GM11168 (cell line): ENCODE data around the gene TENM4.
"Not testable (repeated sequence)": the region's sequence is repeated elsewhere in the genome, so short reads cannot be mapped to it uniquely, and the experiment has no call there.

Source experiments
- in situ Hi-C: fragments of 300-500 bp; cut with MboI; formaldehyde crosslinking; loops from one replicate; pipeline ENCODE4 v1.12.0; 2022; ENCODE audit warnings: low sequenced_read_pairs; ENCODE audit not compliant: unreplicated experiment

The TENM4 gene

GRCh38 chr11:79227308-79227707, 213.5 kb downstream of the TENM4 start:
- in situ Hi-C loops, result no loop called here

GRCh38 chr11:79226126-79226525, 214.7 kb downstream of the TENM4 start:
- in situ Hi-C loops, result no loop called here

GRCh38 chr11:79222163-79222562, 218.7 kb downstream of the TENM4 start:
- in situ Hi-C loops, result not testable (repeated sequence)

DNA sequence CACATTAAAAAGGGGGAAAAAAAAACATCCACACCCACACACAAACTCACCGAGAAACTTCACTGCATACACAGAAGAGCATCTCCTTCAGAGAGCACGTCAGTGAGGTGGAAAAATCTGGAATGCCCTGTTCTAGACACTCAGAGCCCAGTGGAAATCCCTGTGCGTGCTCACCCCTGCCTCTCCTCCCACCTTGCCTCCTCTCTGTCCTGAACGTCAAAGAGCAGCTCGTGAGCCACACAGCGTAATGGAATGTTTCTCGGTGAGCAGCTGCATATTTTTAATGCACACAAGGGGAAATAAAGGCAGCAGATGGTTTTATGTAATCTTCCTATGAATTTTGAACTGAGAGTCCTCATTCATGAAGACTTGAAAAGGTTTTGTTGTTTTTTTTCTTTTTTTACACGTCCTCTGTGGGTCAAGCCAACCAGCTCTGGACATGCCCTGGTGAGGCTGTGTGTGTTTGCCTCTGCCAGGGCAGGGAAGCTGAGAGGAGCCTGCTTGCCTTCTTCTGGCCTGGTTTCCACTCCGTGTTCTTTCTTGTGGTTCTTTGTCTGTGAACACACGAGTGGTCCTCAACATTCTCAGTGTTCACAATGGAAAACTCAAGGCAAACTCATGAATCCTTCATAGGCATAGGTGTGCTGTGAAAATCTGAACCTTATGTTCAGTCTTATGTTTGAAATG, 219.2 kb downstream of the TENM4 start:
- in situ Hi-C loops, result no loop called here

GRCh38 chr11:79220171-79220570, 220.7 kb downstream of the TENM4 start:
- in situ Hi-C loops, result no loop called here

DNA sequence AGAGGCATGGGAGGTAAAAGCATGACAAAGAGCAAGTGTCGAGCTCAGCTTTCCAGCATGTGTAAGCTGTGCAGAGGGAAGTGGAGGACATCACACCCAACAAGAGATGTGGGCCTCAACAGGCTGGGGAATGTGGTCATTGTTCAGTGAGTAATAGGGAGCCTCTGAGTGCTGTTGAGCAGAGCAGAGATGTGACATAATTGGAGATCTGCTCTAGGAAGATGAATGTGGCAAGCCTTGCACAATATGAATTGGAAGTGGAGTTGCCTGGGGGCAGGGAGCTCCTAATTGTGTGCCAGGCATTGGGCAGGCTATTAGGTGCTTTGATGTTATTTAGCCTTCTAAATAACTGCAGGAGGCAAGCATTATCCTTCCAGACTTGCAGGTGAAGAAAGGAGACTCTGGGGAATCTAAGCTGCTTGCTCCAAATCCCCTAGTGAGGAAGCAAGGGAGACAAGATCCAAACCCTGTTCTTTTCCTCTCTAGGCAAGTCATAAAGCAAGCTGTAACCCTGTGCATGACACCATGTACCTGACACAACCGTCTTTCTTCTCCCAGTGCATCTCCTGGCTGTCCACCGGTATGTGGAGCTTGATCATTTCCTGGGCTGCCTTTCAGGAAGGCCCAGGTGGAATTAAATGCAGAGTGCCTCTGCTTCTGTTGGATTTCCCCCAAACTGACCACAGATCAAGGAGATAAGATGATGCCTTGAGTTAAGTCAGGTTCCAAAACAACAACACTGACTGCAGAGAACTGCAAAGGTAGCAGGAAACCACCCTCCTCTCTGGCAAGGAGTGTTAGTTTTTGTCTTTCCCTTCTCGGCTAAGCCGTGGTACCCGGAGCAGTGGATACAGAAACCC, 221.4 kb downstream of the TENM4 start:
- in situ Hi-C loops, result no loop called here

DNA sequence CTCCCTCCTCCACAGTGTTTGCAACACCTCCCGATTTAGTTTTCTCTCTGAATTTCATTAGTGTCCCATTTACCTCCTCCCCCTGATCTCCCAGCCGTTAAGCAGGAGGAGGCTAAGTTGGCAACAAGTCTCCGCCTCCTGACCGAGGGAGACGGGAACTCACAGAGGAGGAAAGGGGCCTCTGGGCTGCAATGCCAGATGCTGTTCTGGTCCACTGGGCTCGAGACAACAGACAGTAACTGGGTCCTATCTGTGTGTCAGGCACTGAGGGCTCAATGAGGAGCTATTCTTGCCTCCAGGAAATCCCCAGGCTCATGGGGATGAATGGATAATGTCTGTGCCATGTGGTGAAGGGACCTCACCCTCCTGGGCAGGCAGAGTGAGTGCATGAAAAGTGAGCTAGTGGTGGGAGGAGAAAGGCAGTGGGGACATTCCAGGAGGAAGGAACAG, 228.1 kb downstream of the TENM4 start:
- in situ Hi-C loops, result no loop called here

GRCh38 chr11:79209540-79210266, 231.1 kb downstream of the TENM4 start:
- in situ Hi-C loops, result no loop called here

DNA sequence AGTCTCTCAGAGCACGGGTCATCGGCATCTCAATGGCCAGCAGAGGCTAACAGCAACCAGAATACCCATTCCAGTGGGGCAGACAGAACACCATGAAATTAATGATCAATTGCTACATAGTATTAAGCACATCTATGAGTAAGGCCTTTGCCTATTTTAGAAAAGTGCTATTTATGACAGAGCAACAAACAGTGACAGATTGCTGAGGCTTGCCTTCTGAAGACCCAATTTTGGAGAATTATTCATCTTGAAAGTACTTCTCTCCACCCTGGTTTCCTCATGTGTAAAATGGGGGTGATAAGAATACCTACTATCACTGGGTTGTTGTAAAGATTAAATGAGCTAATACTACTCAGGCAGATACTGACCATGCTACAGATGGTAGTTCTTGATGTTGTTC, 232.7 kb downstream of the TENM4 start:
- in situ Hi-C loops, result no loop called here

DNA sequence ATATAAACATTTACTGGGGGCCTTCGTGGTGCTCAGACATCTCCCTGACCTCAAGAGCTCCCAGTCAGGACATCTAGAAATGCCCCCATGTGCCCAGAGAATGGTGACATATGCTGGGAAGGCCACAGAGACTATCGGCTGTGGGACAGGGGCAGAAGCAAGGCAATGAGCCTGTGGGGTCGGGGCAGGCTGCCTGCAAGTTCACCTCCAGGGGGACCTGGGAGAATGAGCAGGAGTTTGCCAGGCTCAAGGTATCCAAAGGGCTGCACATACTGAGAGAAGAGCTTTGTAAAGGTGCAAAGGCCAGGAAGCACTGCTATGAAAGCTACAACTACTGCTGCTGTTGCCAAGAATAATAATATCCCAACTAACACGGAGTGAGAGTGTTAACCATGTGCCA, 233.9 kb downstream of the TENM4 start:
- in situ Hi-C loops, result no loop called here

DNA sequence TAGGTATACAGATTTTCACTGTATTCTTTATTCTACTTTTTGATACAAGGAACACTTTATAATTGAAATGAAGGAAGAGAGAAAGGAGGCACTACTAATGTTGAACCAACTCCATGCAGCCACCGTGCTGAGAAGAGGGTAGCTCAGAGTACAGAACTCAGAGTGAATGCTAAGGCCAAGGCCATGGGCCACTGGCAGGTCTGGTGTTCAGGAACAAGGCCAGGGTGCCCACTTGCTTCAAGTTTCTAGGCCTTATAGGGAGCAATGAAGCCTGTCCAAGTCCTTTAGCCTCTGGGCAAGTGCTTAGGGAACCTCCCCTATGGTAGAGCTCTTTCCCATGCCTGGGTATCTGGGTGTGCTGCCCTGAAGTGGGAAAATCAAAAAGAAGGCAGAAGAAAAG, 235.0 kb downstream of the TENM4 start:
- in situ Hi-C loops, result no loop called here

DNA sequence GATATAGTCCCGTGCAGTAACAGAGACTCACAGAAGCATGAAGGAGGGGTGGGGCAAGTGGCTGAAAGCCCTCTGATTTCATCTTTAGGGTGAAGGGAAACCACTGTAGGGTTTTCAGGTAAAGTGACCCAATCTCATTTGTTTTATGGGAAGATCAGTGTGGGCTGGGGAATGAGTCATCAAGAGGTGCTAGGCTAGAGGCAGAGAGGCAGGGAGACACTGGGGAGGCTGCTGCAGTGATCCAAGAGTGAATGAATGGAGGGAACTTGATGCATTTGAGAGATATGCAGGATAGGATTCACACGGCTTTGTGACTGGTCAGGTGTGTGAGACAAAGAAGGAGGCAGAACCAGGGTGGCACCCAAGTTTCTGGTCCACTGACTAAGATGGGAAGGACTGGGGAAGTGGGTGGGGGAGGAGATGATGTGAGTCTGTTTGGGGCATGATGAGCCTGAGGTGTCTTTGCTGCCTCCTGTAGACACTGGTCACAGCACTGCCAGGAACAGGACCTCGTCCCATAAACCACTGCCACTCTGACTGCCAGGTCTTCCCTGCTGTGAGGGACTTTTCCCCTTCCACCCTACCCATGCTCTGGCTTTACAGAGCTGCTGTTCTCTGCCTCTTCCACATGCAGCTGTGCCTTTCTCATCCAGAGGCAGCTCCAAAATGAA, 239.0 kb downstream of the TENM4 start:
- in situ Hi-C loops, result no loop called here

GRCh38 chr11:79200398-79201070, 240.3 kb downstream of the TENM4 start:
- in situ Hi-C loops, result no loop called here

GRCh38 chr11:79199729-79200354, 241.0 kb downstream of the TENM4 start:
- in situ Hi-C loops, result no loop called here

GRCh38 chr11:79198898-79199250, 242.0 kb downstream of the TENM4 start:
- in situ Hi-C loops, result no loop called here

GRCh38 chr11:79198203-79198897, 242.5 kb downstream of the TENM4 start:
- in situ Hi-C loops, result no loop called here

- in situ Hi-C loops, result no loop called here
Measured at GRCh38 chr11:79196950-79197349, 243.9 kb downstream of the TENM4 start.

- in situ Hi-C loops, result no loop called here
Measured at GRCh38 chr11:79195209-79195608, 245.6 kb downstream of the TENM4 start.
